Measurements from ENCODE around the gene KRT84.

- TF ChIP-seq, protein P1, sequence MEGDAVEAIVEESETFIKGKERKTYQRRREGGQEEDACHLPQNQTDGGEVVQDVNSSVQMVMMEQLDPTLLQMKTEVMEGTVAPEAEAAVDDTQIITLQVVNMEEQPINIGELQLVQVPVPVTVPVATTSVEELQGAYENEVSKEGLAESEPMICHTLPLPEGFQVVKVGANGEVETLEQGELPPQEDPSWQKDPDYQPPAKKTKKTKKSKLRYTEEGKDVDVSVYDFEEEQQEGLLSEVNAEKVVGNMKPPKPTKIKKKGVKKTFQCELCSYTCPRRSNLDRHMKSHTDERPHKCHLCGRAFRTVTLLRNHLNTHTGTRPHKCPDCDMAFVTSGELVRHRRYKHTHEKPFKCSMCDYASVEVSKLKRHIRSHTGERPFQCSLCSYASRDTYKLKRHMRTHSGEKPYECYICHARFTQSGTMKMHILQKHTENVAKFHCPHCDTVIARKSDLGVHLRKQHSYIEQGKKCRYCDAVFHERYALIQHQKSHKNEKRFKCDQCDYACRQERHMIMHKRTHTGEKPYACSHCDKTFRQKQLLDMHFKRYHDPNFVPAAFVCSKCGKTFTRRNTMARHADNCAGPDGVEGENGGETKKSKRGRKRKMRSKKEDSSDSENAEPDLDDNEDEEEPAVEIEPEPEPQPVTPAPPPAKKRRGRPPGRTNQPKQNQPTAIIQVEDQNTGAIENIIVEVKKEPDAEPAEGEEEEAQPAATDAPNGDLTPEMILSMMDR (IDR thresholded peaks at IDR 0.05): no peak
- TF ChIP-seq EZH2 (IDR thresholded peaks at IDR 0.05): no peak
- TF ChIP-seq EZH2phosphoT487 (IDR thresholded peaks at IDR 0.05): no peak
These were observed 49.7 kb downstream of the KRT84 start for GRCh38 chr12:52335598-52336262.

Data from neural progenitor cell (in vitro differentiated cells).